GM12891 (cell line): ENCODE results near the gene CCNK.

Source experiments
- DNase-seq: peaks from one replicate; pipeline ENCODE4 v3.0.0; 2011; ENCODE audit warnings: low spot score; ENCODE audit not compliant: insufficient read length
- FAIRE-seq: peaks from 2 replicates; lab custom pipeline; 2011; peaks lifted over from hg19 to GRCh38; lab: Jason Lieb, UNC
- PAX5 ChIP-seq: IDR thresholded peaks from 2 replicates; pipeline ENCODE4 v1.6.1; 2011; ENCODE audit warnings: low read length, moderate library complexity, mild to moderate bottlenecking; ENCODE audit not compliant: insufficient read depth, severe bottlenecking
- POLR2A ChIP-seq: IDR thresholded peaks from 2 replicates; pipeline ENCODE4 v1.6.1; 2011; ENCODE audit warnings: low read depth, low read length, control low read depth
- POLR2AphosphoS5 ChIP-seq: IDR thresholded peaks from 2 replicates; pipeline ENCODE4 v1.6.1; 2011; ENCODE audit warnings: low read depth, low read length, control low read depth
- POU2F2 ChIP-seq: IDR thresholded peaks from 2 replicates; pipeline ENCODE4 v1.6.1; 2011; ENCODE audit warnings: low read depth, mild to moderate bottlenecking, control low read depth, low read length, moderate library complexity
- SPI1 ChIP-seq: IDR thresholded peaks from 2 replicates; pipeline ENCODE4 v1.6.1; 2011; ENCODE audit warnings: low read depth, low read length, control low read depth
- TAF1 ChIP-seq: IDR thresholded peaks from 2 replicates; pipeline ENCODE4 v1.6.1; 2011; ENCODE audit warnings: low read depth, low read length, control low read depth

The CCNK gene

GRCh38 chr14:99556134-99556791, 75.1 kb downstream of the CCNK start:
- DNase-seq = no peak
- TF ChIP-seq POLR2AphosphoS5 (no peak), TAF1 (no peak), PAX5 (no peak), POLR2A (no peak), SPI1 (no peak), POU2F2 (no peak)
- no peak for FAIRE-seq

- TF ChIP-seq POU2F2 (no peak), POLR2A (no peak), PAX5 (no peak), SPI1 (no peak), POLR2AphosphoS5 (no peak), TAF1 (no peak)
- no peak for DNase-seq
- FAIRE-seq = no peak
Observed at GRCh38 chr14:99559286-99559990, 78.2 kb downstream of the CCNK start.

GRCh38 chr14:99560403-99560802, 79.2 kb downstream of the CCNK start:
- TF ChIP-seq POU2F2 (no peak), TAF1 (no peak), SPI1 (no peak), PAX5 (no peak)
- FAIRE-seq (no peak), DNase-seq (no peak)

GRCh38 chr14:99560922-99561683, 79.9 kb downstream of the CCNK start:
- FAIRE-seq (no peak), DNase-seq (no peak)
- no peak for TF ChIP-seq POLR2AphosphoS5
- no peak for TF ChIP-seq PAX5
- TF ChIP-seq TAF1 = no peak
- no peak for TF ChIP-seq POU2F2

- no peak for FAIRE-seq
- TF ChIP-seq TAF1 = no peak
- TF ChIP-seq POLR2A = no peak
- no peak for TF ChIP-seq POU2F2
- TF ChIP-seq POLR2AphosphoS5 = no peak
- DNase-seq = no peak
Observed at GRCh38 chr14:99561864-99562263, 80.7 kb downstream of the CCNK start.
